Purkinje cell (primary cell): ENCODE measurements around the gene GXYLT1. TPM values are rescaled to one million over a fixed set of nuclear protein-coding genes. Genes with fewer than 3 reads are reported as not detected.

Experiments used
- polyA plus RNA-seq: library from polyadenylated mRNA; unstranded; fragments of >200 nt; fragmentation: Nextera tagmentation; gene quantifications from 2 replicates; pipeline ENCODE4 v1.2.1, GENCODE V29; 2014

Gene GXYLT1, protein sequence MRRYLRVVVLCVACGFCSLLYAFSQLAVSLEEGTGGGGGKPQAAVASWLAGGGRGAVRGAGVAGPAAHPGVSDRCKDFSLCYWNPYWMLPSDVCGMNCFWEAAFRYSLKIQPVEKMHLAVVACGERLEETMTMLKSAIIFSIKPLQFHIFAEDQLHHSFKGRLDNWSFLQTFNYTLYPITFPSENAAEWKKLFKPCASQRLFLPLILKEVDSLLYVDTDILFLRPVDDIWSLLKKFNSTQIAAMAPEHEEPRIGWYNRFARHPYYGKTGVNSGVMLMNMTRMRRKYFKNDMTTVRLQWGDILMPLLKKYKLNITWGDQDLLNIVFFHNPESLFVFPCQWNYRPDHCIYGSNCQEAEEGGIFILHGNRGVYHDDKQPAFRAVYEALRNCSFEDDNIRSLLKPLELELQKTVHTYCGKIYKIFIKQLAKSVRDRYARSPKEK
- 2.8 and 3.3 TPM in 2 replicates for polyA plus RNA-seq

DNA sequence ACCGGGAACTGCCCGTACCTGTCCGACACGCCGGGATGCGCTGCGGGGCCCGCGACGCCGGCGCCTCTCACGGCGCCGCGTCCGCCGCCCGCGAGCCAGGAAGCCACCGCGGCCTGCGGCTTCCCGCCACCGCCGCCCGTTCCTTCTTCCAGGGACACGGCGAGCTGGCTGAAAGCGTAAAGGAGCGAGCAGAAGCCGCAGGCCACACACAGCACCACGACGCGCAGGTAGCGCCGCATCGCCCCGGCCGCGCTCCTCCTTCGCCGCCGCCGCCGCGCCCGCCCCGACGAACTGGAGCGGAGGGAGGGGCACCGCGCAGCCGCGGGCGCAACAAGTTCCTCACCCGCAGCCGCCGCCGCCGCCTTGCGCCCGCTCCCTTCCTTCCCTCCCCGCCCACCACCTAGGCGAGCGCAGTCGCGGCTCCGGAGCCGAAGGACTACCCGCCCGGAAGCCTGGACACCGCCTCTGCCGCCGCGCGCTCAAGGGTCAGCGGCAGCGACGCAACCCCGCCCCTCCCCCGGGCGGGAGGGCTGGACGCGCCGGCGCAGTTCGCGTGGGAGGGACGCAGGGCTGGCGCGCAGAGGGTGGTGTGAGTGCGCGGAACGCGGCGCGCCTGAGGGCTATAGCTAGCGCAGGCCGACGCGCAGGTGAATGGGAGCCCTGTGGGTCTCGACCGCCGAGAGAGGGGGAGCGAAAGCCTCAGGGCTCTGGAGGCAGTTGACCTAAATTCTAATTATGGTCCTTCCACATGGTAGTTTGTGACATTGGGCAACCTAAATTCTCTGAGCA lies at the start of gene GXYLT1:
TSS of gene GXYLT1 (minus strand) at position 467 of the 789 bp plus-strand sequence. CDS start at position 239, 228 bp downstream.

Other genes with a start within 250 kb of the GXYLT1 start
- 63.8 and 78.3 TPM in 2 replicates for gene YAF2, start 93.4 kb upstream of the GXYLT1 start, polyA plus RNA-seq
- 235 and 271 TPM in 2 replicates for gene ZCRB1, start 181.2 kb upstream of the GXYLT1 start, polyA plus RNA-seq
- 74.6 and 125 TPM in 2 replicates for gene PPHLN1, start 181.3 kb upstream of the GXYLT1 start, polyA plus RNA-seq